ENCODE results near the gene JUNB.
A peak's percentile ranks its signal among the peaks of the same experiment; 100 is the strongest.

Gene JUNB

DNA sequence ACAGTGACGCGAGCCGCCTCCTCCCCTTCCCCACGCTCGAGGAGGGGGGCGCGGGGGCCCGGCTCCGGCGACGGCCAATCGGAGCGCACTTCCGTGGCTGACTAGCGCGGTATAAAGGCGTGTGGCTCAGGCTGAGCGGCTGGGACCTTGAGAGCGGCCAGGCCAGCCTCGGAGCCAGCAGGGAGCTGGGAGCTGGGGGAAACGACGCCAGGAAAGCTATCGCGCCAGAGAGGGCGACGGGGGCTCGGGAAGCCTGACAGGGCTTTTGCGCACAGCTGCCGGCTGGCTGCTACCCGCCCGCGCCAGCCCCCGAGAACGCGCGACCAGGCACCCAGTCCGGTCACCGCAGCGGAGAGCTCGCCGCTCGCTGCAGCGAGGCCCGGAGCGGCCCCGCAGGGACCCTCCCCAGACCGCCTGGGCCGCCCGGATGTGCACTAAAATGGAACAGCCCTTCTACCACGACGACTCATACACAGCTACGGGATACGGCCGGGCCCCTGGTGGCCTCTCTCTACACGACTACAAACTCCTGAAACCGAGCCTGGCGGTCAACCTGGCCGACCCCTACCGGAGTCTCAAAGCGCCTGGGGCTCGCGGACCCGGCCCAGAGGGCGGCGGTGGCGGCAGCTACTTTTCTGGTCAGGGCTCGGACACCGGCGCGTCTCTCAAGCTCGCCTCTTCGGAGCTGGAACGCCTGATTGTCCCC lies at the start of gene JUNB:
Gene JUNB (plus strand): TSS at position 142 of the 706 bp plus-strand sequence. CDS start 286 bp downstream, at position 428.
- peak; percentile 88 for DNase-seq (ENCODE audit: insufficient read length, low spot score)
- FAIRE-seq, result peak; percentile 92

DNA sequence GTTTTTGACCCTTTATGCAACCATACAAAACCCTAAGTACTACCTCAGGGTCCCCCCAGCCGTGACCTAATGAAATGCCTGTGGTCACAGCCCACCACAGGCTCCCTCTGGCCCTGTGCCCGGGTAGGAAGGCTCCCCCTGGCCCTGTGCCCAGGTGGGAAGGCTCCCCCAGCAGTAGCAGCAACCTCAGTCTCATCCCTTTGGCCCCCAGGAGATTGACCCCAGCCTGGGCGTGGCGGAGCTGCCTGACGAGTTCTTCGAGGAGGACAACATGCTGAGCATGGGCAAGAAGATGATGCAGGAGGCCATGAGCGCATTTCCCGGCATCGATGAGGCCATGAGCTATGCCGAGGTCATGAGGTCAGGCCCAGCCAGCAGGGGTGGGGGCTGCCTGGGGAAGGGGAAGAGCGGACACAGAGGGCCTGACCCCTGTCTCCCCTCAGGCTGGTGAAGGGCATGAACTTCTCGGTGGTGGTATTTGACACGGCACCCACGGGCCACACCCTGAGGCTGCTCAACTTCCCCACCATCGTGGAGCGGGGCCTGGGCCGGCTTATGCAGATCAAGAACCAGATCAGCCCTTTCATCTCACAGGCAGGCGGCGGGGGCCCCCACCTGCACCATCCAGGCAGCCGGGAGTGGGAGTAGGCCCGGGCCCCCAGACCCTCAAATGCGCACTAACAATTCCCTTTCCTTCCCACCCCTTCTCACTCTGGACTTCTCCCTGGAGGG lies 46.0 kb upstream of the JUNB start:
- DNase-seq (ENCODE audit: insufficient read length, low spot score) (no peak), FAIRE-seq (peak; percentile 9)

DNA sequence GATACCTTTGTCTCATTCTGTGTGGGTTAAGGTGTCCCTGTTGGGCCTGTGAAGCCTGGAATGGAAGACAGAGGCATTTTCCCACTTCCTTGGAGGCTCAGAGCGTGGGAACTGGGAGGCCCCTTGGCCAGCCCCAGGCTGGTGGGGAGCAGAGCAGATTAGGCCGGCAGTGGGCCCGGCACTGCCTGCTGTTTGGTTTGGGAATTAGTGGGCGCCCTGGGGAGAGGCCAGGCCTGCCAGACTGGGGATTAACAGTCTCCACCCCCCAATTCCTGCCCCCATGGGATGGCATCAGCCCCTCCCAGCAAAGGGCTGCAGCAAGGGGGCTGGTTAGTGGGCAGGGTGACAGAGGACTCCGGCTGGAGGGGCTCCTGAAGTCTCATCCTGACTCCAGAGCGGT lies 42.8 kb upstream of the JUNB start:
- DNase-seq (ENCODE audit: insufficient read length, low spot score) (no peak), FAIRE-seq (no peak)

DNA sequence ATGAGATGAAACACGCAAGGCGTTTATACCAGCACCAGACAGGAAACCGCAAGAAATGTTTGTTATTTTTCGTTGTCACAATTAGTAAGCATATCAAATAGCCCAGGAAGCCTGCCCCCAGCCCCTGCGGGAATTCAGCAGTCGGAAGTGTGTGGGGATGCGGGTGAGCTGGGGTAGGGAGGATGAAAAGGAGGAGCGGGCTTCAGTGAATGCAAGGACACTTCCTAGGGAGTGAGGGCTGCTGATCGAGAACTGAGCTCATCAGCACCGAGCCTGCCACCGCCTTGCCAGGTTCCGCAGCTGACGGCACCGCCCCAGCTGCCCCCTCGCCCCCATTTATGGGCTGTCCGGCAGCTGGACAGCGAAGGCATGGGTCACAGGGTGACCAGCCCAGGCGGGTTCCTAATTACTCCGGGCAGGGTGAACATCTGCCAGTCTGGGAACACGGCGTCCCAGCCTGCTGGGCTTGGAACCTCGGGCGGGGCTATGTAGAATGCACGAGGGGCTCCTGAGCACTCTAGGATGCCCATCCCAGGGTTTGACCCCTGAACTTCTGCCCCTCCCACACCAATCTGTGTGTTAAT lies 41.3 kb upstream of the JUNB start:
- FAIRE-seq, result no peak
- DNase-seq (ENCODE audit: insufficient read length, low spot score), result no peak

DNA sequence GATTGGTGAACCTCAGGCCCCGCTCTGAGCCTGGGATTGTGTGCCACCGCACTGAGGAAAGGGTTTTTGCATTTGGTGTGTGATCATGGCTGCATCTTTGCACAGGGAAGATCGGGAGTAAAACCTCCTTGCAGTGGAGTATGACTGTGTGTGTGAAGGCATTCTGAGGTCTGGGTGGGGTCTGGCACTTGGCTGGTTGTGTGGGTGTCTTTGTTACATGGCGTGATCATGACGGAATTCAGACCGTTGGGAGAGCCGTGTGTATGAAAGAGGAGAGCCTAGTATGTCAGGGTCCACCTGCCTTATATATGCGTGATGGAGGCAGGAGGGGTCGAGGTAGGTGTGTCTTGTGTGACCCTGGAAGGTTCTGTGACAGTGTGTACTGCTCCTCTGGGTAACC lies 40.4 kb upstream of the JUNB start:
- peak; percentile 40 for FAIRE-seq
- no peak for DNase-seq (ENCODE audit: insufficient read length, low spot score)

DNA sequence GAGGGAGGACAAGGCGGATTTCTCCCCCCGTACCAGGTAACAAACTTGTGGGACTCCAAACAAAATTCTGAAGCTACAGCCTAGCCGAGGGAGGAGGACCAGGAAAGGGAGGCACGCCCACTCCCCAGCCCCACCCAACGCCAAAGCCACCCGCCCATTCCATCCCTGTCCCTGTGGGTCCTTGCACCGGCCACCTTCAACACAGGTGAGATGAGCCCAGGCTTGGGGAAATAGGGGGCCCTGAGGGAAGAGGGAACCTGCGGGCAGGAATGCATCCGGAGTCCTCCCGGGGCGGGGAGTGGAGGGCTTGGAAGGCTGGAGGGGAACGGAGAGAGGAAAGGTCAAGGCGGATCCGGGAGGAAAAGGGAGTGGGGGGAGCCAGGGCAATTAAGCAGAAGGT lies 39.7 kb upstream of the JUNB start, which contains the start of gene BEST2:
Gene BEST2 (plus strand): TSS at position 157 of the 400 bp plus-strand sequence. CDS start 802 bp downstream, outside the sequence.
- FAIRE-seq (no peak), DNase-seq (ENCODE audit: insufficient read length, low spot score) (no peak)

DNA sequence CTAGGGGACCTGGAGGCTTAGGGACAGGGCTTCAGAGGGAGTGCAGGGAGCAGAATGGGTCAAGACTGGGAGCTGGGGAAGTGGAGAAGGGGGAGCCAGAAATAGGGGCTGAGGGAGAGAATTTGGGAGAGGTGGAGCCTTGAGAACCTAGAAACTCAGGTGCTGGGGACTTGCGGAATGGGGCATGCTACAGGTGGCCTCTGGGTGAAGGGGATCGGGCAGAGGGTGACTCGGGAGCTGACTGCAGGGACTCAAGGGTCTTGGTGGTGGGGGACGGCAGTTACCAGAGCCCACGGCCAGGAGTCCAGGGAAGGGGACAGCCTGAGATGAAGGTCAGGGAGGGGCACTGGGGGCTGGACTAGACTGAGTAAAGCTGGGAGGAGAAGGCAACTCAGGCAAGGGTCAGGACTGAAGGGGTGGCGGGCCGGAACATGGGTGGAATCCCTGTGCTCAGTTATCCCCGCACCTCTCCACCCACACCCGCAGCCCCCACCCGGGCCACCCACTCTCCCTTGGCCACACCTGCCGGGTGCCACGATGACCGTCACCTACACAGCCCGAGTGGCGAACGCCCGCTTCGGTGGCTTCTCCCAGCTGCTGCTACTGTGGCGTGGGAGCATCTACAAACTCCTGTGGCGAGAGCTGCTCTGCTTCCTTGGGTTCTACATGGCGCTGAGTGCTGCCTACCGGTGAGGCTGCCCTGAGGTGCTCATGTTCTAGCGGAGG lies 39.1 kb upstream of the JUNB start:
- DNase-seq (ENCODE audit: insufficient read length, low spot score), result no peak

DNA sequence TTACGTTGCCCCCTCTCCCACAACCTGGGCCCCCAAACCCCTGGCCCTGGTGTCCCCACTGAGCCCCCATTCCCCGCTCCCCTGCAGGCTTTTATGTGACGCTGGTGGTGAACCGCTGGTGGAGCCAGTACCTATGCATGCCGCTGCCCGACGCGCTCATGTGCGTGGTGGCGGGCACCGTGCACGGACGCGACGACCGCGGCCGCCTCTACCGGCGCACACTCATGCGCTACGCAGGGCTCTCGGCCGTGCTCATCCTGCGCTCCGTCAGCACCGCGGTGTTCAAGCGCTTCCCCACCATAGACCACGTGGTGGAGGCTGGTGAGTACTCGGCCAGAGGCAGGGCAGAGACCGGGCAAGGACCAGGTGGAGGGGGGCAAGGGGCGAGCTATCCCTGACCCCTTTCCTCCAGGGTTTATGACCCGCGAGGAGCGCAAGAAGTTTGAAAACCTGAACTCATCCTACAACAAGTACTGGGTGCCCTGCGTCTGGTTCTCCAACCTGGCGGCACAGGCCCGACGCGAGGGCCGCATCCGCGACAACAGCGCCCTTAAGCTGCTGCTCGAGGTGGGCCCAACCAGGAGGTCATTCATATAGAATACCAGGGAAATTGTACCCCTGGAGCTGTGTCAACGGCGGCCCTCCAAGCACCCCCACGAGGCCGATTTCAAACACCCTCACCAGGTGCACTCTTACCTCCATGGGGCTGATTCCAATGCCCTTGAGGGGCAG lies 36.7 kb upstream of the JUNB start:
- FAIRE-seq, result no peak
- DNase-seq (ENCODE audit: insufficient read length, low spot score), result no peak

More for the DNA sequence above, 39.1 kb upstream of the JUNB start:
- FAIRE-seq, result no peak

DNA sequence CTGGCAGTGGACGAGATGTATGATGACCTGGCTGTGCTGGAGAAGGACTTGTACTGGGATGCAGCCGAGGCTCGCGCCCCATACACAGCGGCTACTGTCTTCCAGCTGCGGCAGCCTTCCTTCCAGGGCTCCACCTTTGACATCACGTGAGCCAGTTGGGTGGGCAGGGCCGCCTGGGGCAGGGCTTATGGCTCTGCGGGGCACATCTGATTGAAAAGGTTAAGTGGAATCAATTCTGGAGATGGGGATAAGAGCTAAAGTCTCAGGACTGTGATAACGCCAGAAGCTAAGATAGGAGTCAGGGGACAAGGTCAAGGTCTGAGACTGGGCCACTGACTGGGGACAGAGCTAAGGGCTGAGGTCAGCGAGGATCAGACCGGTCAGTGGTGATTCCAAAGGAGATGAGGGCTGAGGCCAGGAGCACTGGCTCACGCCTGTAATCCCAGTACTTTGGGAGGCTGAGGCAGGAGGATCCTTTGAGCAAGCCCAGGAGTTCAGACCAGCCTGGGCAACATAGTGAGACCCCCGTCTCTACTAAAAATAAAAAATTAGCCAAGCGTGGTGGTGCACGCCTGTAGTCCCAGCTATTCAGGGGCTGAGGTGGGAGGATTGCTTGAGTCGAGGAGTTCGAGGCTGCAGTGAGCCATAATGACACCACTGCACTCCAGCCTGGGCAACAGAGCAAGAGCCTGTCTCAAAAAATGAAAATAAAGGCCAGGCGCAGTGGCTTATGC lies 35.0 kb upstream of the JUNB start:
- DNase-seq (ENCODE audit: insufficient read length, low spot score) (no peak), FAIRE-seq (no peak)

DNA sequence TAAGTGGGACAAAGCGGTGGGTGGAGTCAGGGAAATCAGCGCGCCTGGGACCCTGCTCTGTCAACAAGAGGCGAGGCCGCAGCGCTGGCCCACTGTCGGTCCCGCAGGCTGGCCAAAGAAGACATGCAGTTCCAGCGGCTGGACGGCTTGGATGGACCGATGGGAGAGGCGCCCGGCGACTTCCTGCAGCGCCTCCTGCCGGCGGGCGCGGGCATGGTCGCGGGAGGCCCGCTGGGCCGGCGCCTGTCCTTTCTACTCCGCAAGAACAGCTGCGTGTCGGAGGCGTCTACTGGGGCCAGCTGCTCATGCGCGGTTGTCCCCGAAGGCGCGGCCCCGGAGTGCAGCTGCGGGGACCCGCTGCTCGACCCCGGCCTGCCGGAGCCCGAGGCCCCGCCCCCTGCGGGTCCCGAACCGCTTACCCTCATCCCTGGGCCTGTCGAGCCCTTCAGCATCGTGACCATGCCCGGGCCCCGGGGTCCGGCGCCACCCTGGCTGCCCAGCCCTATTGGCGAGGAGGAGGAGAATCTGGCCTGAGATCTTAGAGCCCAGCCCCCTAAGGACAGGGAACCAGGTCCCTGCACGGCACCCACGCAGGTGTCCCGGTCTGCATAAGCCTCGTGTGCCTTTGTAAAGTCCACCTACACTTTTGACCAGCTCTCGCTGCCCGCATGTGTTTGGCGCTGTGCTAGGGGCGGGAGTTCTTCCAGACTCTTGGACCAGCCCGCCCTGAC lies 33.6 kb upstream of the JUNB start:
- DNase-seq (ENCODE audit: insufficient read length, low spot score) (no peak), FAIRE-seq (no peak)

DNA sequence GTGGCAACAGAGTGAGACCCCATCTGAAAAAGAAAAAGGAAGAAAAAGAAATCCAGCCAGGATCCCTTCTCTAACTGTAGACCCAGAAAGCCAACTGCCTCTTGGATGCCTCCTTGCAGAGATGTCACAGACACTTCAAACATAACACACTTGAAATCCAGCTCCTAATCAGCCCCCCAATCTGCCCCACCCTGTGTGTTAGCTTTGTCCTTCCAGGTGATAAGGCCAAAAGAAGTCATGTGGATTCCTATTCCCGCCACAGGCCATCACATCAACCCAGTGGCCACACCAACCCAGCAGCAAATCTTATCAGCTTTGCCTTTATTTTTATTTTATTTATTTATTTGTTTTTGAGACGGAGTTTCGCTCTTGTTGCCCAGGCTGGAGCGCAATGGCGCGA lies 31.6 kb upstream of the JUNB start:
- FAIRE-seq (no peak), DNase-seq (ENCODE audit: insufficient read length, low spot score) (no peak)

DNA sequence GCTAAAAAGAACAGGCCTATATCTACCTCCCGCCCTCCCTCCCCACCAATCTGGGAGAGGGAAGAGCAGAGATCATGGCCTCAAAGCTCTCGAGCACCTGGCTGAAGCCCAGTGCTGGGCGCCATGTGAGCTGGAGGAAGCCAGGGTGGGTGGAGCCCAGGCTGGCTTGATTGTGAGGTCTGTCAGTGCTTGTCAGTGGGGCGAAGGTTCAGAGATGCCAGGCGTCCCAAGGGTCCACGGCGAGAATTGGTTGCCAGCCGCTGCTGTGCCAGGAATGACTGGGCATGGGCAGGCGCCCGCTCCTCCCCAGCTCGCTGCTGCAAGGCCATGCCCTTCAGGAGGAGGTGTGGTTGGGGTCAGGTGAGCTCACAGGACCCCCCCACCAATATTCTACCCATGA lies 28.2 kb upstream of the JUNB start:
- DNase-seq (ENCODE audit: insufficient read length, low spot score) (no peak), FAIRE-seq (no peak)

DNA sequence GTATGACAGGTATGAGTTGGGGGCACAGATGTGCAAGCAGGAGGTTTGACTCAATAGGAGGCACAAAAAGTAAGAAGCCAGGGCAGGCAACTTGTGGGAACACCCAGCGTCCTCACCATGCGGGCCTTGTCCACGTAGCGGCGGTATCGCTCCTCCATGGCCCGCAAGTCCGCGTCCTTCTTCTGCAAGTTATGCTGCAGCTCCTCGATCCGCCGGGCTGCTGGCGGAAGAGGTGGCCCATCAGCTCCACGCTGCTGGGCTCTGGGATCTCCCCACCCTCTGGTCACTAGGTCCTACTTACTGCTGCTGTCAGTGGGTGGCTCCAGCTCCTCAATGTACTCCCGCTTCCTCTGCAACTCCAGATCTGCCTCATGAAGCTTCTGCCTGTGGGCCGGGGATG lies 26.6 kb upstream of the JUNB start:
- FAIRE-seq, result no peak
- no peak for DNase-seq (ENCODE audit: insufficient read length, low spot score)

DNA sequence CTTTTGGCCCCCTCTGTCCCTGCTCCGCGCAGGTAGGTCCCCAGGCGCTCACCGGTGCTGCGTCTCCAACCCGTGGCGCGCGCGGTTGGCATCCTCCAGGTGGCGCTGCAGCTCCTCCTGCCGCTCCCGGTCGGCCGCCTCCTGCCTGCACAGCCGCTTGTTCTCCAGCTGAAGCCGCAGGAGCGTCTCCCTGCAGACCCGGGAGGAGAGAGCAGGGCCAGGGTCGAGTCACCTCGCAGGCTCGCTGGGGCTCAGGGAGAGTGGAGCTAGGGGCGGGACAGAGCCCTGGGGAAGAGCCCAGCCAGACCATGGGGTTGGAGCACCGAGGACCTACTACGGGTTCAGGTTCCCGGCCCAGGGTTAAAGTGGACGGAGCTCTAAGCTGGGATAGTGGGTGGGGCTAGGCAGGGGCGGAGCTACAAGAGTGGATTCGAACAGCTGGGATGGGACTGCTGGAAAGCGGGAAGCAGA lies 25.2 kb upstream of the JUNB start:
- DNase-seq (ENCODE audit: insufficient read length, low spot score) (no peak), FAIRE-seq (no peak)

DNA sequence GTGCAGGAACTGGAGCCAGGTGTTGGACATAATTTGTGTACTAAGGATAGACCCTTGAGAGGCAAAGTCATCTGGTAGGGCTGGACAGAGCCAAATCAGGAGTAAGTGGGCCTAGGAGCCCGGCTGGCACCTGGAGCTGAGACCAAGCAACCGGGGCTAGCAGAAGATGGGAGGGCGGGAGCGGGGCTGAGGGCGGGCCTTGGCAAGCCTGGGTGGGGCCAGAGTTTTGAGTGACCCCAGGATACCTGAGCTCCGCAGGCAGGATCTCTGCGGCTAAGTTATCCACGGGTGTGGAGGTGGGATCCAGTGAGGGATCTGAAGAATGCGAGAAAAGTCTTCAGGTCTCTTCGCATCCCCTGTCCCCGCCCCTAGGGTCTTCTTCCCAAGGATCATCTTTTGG lies 24.1 kb upstream of the JUNB start:
- FAIRE-seq, result no peak

DNA sequence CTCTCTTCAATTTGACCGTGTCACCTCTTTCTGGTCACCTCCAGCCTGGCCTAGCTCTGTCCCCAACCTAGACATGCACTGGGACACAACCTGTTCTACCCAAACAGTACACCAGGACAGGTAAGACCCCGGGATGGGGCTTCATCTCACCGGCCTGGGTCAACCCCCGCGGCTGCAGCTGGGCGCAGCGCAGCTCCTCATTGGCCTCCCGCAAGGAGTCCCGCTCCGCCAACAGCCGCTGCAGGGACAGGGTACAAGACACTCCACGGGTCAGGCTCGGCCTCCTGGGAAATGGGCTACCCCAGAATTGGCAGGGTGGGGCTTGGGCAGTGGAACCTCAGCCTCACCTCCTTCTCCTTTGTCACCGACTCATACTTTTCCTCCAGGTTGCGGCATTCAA lies 23.6 kb upstream of the JUNB start:
- DNase-seq (ENCODE audit: insufficient read length, low spot score) (no peak), FAIRE-seq (no peak)

More for the DNA sequence above, 24.1 kb upstream of the JUNB start:
- no peak for DNase-seq (ENCODE audit: insufficient read length, low spot score)

DNA sequence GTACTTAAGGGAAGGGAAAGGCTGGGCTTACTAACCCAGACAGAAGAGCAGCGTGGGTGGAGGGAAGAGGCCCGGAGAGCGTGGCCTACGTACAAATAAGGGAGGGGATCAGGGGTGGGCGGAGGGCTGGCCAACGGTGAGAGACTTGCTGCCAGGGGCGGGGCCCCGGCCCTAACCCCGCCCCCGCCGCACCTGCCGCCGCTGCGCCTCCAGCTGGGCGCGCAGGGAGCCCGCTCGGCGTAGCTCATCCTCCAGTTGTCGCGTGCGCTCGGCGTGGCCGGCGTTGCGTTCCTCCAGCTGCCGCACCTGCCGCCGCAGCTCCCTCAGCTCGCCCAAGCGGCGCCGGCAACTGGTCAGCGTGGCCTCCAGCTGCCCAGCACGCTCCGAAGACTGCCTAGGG lies 21.6 kb upstream of the JUNB start:
- DNase-seq (ENCODE audit: insufficient read length, low spot score), result no peak
- FAIRE-seq, result no peak

DNA sequence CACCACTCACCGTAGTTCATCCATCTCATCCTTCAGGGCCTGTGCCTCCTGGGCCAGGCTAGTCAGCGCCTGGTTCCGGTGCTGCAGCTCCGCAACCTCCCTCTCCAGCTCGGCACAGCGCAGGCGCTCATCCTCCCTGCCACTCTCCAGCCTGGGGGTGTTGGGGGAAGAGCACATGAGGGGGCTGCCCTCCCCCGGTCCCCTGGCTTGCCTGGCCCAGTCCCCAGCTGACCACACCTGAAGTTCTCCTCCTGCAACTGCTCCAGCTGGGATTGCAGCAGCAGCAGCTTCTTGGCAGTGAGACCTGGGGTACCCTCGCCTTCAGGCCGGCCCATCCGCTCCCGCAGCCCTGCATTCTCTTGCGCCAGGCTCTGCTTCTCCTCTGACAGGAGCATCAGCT lies 20.4 kb upstream of the JUNB start:
- DNase-seq (ENCODE audit: insufficient read length, low spot score) (no peak), FAIRE-seq (no peak)

DNA sequence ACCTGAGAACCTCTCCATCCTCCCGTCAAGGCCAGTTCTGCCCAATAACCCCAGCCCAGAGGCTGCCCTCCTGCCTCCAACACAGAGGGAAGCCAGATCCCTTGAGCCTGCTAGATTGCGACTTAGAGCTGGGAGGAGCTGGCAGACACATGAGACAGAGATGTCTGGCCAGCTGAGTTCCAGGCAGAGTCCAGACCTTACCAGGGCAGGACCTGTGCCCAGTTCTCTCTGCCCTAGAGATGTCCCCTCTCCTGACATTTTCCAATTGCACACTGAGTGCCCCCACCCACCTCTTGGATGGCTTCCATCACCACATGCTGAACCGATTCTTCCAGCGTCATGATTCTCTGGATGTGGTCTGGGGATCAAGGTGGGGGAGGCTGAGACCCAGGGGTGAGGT lies 19.0 kb upstream of the JUNB start:
- DNase-seq (ENCODE audit: insufficient read length, low spot score) (no peak), FAIRE-seq (no peak)

All from HTR-8/SVneo (cell line).